Dermis microvascular lymphatic vessel endothelial cell (primary cell): ENCODE measurements around the gene GAK. TPM values are rescaled to one million over a fixed set of nuclear protein-coding genes. Genes with fewer than 3 reads are reported as not detected.

Experiments used
- DNase-seq, 2 donors: peaks; one replicate each; pipeline versions ENCODE4 v3.0.0 to v3.0.0-alpha.2; 2010; ENCODE audit warnings: low read depth in 2 of 2
- total RNA-seq: library from RNA; depleted of rRNA; stranded (reverse); fragments of >200 nt; gene quantifications from 2 replicates; pipeline ENCODE4 v1.2.1, GENCODE V29; 2014

GAK gene
- total RNA-seq, 1 donor from 2014 or later, result 45.1 TPM

GRCh38 chr4:851701-852430 is 80.2 kb downstream of the GAK start:
- no peak for DNase-seq

GRCh38 chr4:850323-850945 is 81.7 kb downstream of the GAK start:
- no peak for DNase-seq

- no peak for DNase-seq
Measured at GRCh38 chr4:849478-850175, 82.5 kb downstream of the GAK start.

DNA sequence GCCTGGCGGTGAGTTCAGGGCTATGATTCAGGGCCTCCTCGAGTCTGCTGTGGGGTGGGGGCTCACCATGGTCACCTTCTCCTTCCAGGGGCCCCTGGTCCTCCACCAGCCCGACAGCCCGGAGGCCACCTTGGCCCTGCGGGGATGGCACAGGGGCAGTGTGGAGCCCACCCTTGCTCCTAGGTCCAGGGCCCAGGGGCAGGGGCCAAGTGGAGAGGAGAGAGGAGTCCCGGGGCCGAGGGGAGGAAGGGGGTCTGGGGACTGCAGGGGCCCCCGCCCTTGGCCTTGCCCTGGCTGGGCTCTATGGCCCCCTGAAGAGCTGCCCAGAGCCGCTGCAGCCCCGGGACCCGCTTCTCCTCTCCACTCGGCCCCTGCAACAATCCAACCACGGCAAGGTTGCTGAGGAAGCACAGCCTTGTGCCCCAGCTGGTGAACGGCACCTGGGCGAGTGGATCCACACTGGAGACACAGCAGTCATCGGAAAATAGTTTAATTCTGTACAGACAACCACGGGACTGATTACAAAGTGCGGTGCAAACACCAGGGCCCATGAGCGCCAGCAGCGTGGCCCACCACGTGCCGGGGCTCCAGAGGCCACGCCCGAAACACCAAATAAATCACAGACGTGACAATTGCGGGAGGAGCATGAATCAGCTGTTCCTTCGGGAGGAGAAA is 83.2 kb downstream of the GAK start:
- peak in 1 of 2 donors; percentile 32 for DNase-seq

- DNase-seq, result no peak
Measured at GRCh38 chr4:848307-848691, 83.8 kb downstream of the GAK start.

DNA sequence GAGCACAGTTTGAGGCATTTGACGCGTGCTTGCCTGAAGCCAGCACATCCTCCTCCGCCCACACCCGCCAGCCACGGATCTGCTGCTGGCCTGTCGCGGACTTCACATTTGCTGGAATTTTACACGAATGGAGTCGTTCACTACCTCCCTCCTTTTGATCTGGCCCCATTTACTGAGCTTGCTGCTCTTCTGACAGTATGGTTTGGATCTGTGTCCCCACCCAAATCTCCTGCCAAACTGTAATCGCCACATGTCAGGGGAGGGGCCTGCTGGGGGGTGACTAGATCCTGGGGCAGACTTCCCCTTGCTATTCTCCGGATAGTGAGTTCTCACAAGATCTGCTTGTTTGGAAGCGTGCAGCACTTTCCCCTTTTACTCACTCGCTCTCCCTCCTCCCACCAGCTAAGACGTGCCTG is 86.3 kb downstream of the GAK start:
- DNase-seq, result no peak

GRCh38 chr4:845233-845835 is 86.8 kb downstream of the GAK start:
- DNase-seq, result no peak

GRCh38 chr4:844752-845232 is 87.3 kb downstream of the GAK start:
- no peak for DNase-seq

DNA sequence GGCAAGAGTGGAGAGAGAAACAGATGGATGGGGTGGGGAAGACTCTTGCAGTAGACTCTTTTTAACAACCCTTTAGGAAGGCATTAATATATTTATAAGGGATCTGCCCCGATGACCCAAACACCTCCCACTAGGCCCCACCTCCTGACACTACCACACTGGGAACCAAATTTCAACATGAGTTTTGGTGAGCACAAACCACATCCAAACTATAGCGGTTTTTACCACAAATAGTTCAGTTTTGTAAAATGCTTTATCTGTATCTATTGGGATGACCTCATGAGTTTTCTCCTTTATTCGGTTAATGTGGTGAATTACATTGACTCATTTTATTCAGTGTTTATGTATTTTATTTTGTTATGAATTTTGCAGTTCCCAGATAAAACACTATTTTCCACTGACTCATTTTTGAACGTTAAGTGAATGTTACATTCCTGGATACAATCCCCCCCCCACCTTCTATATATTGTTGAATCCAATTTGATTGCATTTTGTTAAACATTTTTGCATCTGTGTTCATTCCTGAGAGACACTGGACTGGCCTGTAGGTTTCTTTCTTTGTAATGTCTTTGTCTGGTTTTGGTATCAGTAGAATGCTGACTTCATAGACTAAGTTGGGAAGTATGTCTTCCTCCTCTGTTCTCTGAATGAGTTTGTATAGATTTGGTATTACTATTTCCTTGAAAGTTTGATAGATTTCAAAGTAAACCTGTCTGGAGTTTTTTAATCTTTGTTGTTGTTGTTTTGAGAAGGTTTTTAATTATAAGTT is 92.3 kb downstream of the GAK start:
- no peak for DNase-seq

- DNase-seq, result no peak
Measured at GRCh38 chr4:837772-838171, 94.3 kb downstream of the GAK start.

GRCh38 chr4:836750-837301 is 95.3 kb downstream of the GAK start:
- DNase-seq, result no peak

DNA sequence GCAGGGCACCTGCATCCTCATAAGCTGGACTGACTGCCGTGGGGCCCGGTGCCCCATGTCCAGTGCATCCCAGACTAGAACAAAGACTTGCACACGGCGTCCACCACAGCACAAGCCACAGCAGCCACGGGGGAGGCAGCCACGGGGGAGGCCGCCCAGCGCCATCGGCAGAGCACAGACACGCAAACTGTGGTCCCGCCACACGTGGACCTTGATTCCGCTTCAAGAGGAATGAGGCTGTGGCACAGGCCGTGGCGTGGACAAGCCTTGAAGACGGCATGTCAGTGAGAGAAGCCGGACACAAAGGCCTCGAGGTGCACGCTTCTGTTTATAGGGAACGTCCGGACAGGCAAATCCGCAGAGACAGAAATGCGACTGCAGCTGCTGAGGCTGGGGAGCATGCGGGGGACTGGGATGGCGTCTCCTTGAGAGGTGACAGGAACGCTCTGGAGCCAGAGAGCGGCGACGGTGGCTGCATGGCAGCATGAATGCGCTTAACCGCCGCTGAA is 96.1 kb downstream of the GAK start:
- no peak for DNase-seq

- no peak for DNase-seq
Measured at GRCh38 chr4:835148-836002, 96.7 kb downstream of the GAK start.

GRCh38 chr4:834368-835147 is 97.6 kb downstream of the GAK start:
- DNase-seq, result no peak

DNA sequence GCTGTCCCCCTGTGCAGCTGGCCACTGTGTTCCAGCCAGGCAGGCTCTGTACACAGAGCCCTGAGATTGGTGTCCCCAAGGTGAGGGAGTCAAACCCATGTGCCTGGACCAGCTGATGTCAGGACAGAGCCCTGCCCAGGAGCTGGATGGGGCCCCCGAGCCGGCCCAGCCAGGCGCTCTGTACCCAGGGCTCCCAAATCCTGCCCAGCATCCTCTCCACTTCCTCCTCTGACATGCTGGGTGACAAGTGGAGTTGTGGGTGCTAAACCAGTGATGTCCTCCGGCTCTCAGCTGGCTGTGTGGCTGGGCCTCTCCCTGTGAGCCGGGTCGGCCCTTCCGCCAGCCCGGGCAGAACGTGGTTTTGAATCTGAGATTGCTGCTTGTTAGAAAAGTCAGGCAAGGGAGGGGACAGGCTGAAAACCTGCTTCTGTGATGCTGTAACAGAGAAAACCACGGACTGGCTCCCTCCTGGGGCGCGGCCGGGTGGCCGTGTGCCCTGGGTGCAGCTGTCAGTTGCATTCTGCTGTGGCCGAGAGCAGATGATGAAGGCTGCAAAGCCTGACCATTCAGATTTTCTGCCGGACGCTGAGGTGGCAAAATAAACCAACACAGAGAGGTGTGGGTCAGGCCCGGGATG is 98.3 kb downstream of the GAK start:
- no peak for DNase-seq

DNA sequence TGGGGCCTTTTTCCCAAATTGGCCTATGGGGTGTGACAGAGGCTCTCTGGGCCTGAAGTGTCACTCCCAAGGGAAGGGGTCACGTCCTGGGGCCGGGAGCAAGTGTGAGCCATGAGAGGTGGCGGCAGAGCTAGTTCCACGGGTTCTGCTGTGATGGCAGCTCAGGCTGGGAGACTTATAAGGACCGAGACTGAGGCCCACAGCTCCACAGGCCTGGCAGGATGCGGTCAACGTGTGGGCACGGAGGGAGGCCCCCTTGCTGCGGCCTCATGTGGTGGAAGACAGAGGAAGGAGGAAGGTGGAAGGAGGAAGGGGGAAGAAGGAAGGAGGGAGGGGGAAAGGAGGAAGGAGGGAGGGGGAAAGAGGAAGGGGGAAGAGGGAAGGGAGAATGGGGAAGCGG is 99.0 kb downstream of the GAK start:
- no peak for DNase-seq

DNA sequence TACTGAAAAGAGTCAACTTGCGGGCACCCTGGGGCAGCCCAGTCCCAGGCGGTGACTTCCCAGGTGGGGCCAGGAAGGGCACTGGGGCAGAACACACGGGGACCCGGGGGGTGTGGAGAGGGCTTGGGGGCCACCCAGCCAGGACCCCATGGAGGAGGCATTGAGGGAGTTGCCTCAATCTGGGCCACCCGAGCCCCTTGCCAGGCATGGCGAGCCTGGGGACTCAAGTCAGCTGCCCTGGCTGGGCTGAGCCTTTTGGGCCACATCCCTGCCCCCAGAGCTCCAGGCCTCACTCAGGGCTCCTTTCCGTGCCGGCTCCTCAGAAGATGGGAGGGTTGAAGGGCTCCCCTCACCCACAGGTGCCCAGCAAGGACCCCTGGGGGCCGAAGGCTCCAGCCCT is 99.6 kb downstream of the GAK start:
- DNase-seq, result no peak

DNA sequence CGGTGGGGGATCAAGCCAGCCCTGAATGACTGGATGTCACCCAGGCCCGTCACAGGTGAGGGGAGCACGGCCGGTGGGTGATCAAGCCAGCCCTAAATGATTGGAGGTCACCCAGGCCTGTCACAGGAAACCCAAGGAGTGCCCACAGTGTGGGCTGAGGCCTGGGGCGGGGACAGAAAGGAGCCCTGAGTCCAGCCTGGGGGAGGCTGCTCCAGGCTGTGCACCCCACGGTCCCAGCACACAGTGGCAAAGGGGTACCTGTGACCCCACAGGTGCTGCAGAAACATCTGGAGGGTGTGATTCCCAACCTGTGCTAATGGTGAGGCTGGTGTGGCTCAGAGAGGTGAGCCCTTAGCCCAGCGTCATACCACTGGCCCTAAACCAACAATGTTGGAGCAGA is 100.0 kb downstream of the GAK start:
- DNase-seq, result no peak
